ENCODE results near the gene BRI3BP.
"Not testable (repeated sequence)": the region's sequence is repeated elsewhere in the genome, so short reads cannot be mapped to it uniquely, and the experiment has no call there.

BRI3BP gene

DNA sequence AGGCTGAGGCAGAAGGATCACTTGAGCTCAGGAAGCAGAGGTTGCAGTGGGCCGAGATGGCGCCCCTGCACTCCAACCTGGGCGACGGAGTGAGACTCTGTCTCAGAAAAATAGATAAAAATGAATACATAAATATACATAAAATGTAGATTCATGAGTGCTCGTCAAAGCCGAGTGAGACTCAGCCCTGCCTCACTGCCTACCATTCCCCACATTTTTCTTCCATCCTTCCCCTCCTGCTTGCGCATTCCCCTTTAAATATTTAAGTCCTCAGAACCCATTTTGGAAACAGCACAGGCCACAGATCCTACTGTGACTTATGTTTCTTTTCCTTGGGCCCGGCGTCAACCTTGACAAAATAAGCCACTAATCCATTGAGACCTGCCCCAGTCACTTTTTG is 39.8 kb downstream of the BRI3BP start:
- Histone ChIP-seq H3K36me3 (ENCODE audit: control insufficient read depth, insufficient read depth, low read length) (no peaks in the 10 kb centered on the region), H3K27me3 (ENCODE audit: control insufficient read depth, insufficient read depth, low read length, poor library complexity, severe bottlenecking) (no peaks in the 10 kb centered on the region)

DNA sequence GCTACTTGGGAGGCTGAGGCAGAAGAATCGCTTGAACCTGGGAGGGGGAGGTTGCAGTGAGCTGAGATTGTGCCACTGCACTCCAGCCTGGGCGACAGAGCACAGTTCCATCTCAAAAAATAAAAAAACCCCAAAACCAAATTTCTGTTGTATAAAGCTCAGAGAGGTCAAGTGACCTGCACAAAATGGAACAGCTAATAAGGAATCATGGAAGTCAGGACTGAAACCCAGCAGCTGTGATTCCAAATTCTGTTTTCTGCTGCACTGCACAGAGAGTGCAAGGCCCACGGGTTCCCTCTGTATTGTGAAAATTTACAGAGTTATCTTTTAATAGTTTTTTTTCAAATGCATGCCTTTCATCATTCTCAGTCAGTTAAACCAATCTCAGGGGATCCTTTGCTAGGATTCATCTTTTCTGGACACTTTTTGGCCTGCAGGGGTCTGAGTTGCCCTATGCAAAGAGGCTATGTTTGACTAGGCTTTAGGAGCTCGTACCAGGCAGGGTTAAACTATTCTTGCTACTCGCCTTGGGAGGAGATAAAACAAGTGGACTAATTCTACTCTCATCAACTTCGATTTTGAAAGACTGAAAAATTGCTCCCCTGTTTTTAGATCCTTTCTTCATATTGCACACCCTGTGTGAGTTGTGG is 45.7 kb downstream of the BRI3BP start:
- no peaks in the 10 kb centered on the region for H3K27me3 ChIP-seq (ENCODE audit: control insufficient read depth, insufficient read depth, low read length, poor library complexity, severe bottlenecking)
- no peak overlapping the region for H3K4me3 ChIP-seq (ENCODE audit: insufficient read depth, low read depth, low read length)
- H3K36me3 ChIP-seq (ENCODE audit: control insufficient read depth, insufficient read depth, low read length) = no peaks in the 10 kb centered on the region
- H3K9me3 ChIP-seq (ENCODE audit: control insufficient read depth, low read length) = peaks cover 3% of the 10 kb centered on the region
- no peak overlapping the region for H3K27ac ChIP-seq (ENCODE audit: insufficient read depth, low read depth, low read length, poor library complexity, severe bottlenecking)
- WGBS, 2 experiments = 86 to 87% methylated on average over 6 of the region's 6 CpGs
- H3K4me1 ChIP-seq (ENCODE audit: control insufficient read depth, insufficient read depth, low read length) = no peaks in the 10 kb centered on the region

More for the DNA sequence above, 39.8 kb downstream of the BRI3BP start:
- Histone ChIP-seq H3K27ac (ENCODE audit: insufficient read depth, low read depth, low read length, poor library complexity, severe bottlenecking) (no peak overlapping the region), H3K4me1 (ENCODE audit: control insufficient read depth, insufficient read depth, low read length) (no peaks in the 10 kb centered on the region), H3K4me3 (ENCODE audit: insufficient read depth, low read depth, low read length) (no peak overlapping the region), H3K9me3 (ENCODE audit: control insufficient read depth, low read length) (peaks cover 3% of the 10 kb centered on the region)
- 92 to 95% methylated on average over 7 to 9 of the region's 9 CpGs for WGBS, 2 experiments

DNA sequence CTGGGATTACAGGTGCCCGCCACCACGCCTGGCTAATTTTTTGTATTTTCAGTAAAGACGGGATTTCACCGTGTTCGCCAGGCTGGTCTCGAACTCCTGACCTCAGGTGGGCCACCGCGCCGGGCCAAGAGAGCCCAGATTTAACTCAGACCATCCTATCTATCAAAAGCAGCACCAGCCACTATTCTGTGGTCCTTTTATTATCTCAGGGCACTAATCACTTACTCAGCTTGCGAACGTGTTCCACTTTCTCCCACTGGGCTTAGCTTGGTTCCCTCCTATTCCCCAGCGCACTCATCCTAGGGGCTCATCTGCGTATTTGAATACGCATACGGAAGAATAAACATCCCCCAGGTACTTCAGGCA is 55.6 kb downstream of the BRI3BP start:
- WGBS, 2 experiments = 63 to 65% methylated on average over 15 of the region's 15 CpGs

DNA sequence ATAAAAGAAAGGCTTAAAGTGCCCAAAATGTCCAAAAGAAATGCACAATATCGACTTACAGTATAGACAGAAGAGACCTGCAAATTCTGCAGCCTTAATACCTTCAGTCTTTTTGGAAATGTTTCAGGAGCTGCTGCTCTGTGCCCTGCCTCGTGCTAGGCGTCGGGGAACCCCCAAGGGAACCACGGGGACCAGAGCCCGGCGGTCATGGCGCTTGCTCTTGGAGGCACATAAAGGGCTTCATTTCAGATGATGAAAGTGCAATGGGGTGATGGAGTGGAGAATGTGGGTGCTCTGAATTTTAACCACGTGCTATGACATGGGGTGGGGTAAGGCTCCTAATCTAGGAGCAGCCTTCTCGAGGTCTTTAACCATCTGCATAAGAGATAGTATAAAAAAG is 57.0 kb downstream of the BRI3BP start:
- Histone ChIP-seq H3K27me3 (ENCODE audit: control insufficient read depth, insufficient read depth, low read length, poor library complexity, severe bottlenecking) (no peaks in the 10 kb centered on the region), H3K36me3 (ENCODE audit: control insufficient read depth, insufficient read depth, low read length) (no peaks in the 10 kb centered on the region), H3K9me3 (ENCODE audit: control insufficient read depth, low read length) (no peaks in the 10 kb centered on the region), H3K4me3 (ENCODE audit: insufficient read depth, low read depth, low read length) (no peak overlapping the region), H3K4me1 (ENCODE audit: control insufficient read depth, insufficient read depth, low read length) (no peaks in the 10 kb centered on the region), H3K27ac (ENCODE audit: insufficient read depth, low read depth, low read length, poor library complexity, severe bottlenecking) (no peak overlapping the region)
- 95 to 96% methylated on average over 10 of the region's 10 CpGs for WGBS, 2 experiments

More for the DNA sequence above, 55.6 kb downstream of the BRI3BP start:
- peak overlapping the region; percentile 50 for H3K4me3 ChIP-seq (ENCODE audit: insufficient read depth, low read depth, low read length)
- no peaks in the 10 kb centered on the region for H3K4me1 ChIP-seq (ENCODE audit: control insufficient read depth, insufficient read depth, low read length)
- no peaks in the 10 kb centered on the region for H3K9me3 ChIP-seq (ENCODE audit: control insufficient read depth, low read length)
- no peaks in the 10 kb centered on the region for H3K27me3 ChIP-seq (ENCODE audit: control insufficient read depth, insufficient read depth, low read length, poor library complexity, severe bottlenecking)
- no peaks in the 10 kb centered on the region for H3K36me3 ChIP-seq (ENCODE audit: control insufficient read depth, insufficient read depth, low read length)
- no peak overlapping the region for H3K27ac ChIP-seq (ENCODE audit: insufficient read depth, low read depth, low read length, poor library complexity, severe bottlenecking)

DNA sequence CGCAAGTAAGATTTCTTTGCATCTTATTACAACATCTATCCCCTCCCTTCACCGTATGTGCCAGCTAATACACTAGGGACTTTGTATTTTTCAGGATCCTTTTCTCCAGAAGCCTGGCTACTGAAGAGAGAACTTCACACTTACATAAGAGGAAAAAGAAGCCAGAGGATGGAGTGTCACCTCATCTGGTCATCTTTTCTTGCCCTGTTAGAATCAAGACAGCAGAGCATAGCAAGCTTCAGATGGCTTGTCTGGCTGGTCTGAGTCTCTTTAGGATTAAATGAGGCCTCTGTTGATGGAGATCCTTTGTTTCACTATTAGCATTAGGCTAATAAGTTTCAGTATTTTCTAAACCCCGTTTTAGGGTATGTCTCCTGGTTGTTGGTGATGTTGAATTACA is 57.4 kb downstream of the BRI3BP start:
- WGBS, 2 experiments = 88 to 91% methylated on average over 3 of the region's 3 CpGs

DNA sequence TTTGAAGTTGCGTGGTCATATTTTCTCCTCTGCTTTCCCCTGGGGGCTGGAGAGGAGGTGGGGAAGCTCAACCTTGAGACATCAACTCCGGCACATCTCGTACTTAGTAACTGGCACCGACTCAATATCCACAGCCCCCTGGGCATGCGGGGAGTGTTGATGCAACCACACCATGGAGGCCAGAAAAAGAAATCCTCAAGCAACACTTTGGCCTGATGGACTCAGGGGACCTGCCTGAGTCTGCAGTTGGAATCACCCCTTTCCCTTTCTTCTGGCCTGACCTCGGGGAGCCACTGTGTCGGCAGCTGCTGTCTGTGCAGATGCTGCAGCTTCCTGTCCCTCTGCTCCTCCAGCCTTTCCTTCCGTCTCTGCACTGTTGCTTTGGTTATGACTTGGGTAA is 60.4 kb downstream of the BRI3BP start:
- 89 to 92% methylated on average over 8 of the region's 8 CpGs for WGBS, 2 experiments
- Histone ChIP-seq H3K9me3 (ENCODE audit: control insufficient read depth, low read length) (no peaks in the 10 kb centered on the region), H3K36me3 (ENCODE audit: control insufficient read depth, insufficient read depth, low read length) (no peaks in the 10 kb centered on the region)

More for the DNA sequence above, 57.4 kb downstream of the BRI3BP start:
- no peaks in the 10 kb centered on the region for H3K36me3 ChIP-seq (ENCODE audit: control insufficient read depth, insufficient read depth, low read length)
- no peaks in the 10 kb centered on the region for H3K4me1 ChIP-seq (ENCODE audit: control insufficient read depth, insufficient read depth, low read length)
- no peaks in the 10 kb centered on the region for H3K27me3 ChIP-seq (ENCODE audit: control insufficient read depth, insufficient read depth, low read length, poor library complexity, severe bottlenecking)
- H3K4me3 ChIP-seq (ENCODE audit: insufficient read depth, low read depth, low read length) = no peak overlapping the region
- H3K27ac ChIP-seq (ENCODE audit: insufficient read depth, low read depth, low read length, poor library complexity, severe bottlenecking) = no peak overlapping the region
- no peaks in the 10 kb centered on the region for H3K9me3 ChIP-seq (ENCODE audit: control insufficient read depth, low read length)

DNA sequence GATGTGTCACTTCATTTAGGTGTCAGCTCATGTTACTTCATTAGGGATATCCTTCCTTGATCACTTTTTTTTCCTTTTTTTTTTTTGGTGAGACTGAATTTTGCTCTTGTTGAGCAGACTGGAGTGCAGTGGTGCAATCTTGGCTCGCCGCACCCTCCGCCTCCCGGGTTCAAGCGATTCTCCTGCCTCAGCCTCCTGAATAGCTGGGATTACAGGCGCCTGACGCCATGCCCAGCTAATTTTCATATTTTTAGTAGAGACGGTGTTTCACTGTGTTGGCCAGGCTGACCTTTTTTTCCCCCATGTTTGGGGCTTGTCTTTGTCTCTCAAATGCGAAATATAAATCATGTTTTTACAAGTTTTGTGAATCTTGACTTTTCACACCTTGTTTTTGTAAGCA is 62.1 kb downstream of the BRI3BP start:
- Histone ChIP-seq H3K9me3 (ENCODE audit: control insufficient read depth, low read length) (no peaks in the 10 kb centered on the region), H3K4me3 (ENCODE audit: insufficient read depth, low read depth, low read length) (no peak overlapping the region), H3K27me3 (ENCODE audit: control insufficient read depth, insufficient read depth, low read length, poor library complexity, severe bottlenecking) (no peaks in the 10 kb centered on the region), H3K4me1 (ENCODE audit: control insufficient read depth, insufficient read depth, low read length) (no peaks in the 10 kb centered on the region), H3K27ac (ENCODE audit: insufficient read depth, low read depth, low read length, poor library complexity, severe bottlenecking) (no peak overlapping the region), H3K36me3 (ENCODE audit: control insufficient read depth, insufficient read depth, low read length) (no peaks in the 10 kb centered on the region)
- WGBS, 2 experiments = 84 to 91% methylated on average over 8 to 9 of the region's 9 CpGs

More for the DNA sequence above, 60.4 kb downstream of the BRI3BP start:
- no peak overlapping the region for H3K4me3 ChIP-seq (ENCODE audit: insufficient read depth, low read depth, low read length)
- no peaks in the 10 kb centered on the region for H3K27me3 ChIP-seq (ENCODE audit: control insufficient read depth, insufficient read depth, low read length, poor library complexity, severe bottlenecking)
- no peak overlapping the region for H3K27ac ChIP-seq (ENCODE audit: insufficient read depth, low read depth, low read length, poor library complexity, severe bottlenecking)
- no peaks in the 10 kb centered on the region for H3K4me1 ChIP-seq (ENCODE audit: control insufficient read depth, insufficient read depth, low read length)

DNA sequence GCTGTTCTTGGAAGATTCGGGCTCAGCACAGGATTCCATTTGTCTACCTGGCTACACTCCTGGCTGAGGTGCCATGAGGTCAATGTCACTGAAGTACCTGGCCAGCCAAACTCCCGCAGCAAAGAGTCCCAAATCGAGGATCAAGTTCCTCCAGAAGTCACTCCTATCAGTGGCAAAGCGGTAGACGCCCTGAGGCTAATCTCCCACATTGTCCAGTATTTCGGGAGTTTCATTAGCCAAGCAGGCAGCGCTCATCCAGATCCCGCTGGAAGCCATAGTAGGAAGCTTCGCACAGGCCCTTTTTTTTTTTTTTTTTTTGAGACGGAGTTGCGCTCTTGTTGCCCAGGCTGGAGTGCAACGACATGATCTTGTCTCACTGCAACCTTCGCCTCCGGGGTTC is 62.9 kb downstream of the BRI3BP start:
- Histone ChIP-seq H3K4me3 (ENCODE audit: insufficient read depth, low read depth, low read length) (no peak overlapping the region), H3K27me3 (ENCODE audit: control insufficient read depth, insufficient read depth, low read length, poor library complexity, severe bottlenecking) (no peaks in the 10 kb centered on the region), H3K9me3 (ENCODE audit: control insufficient read depth, low read length) (no peaks in the 10 kb centered on the region), H3K27ac (ENCODE audit: insufficient read depth, low read depth, low read length, poor library complexity, severe bottlenecking) (no peak overlapping the region), H3K4me1 (ENCODE audit: control insufficient read depth, insufficient read depth, low read length) (no peaks in the 10 kb centered on the region), H3K36me3 (ENCODE audit: control insufficient read depth, insufficient read depth, low read length) (no peaks in the 10 kb centered on the region)
- WGBS, 2 experiments = 92 to 96% methylated on average over 14 of the region's 14 CpGs

DNA sequence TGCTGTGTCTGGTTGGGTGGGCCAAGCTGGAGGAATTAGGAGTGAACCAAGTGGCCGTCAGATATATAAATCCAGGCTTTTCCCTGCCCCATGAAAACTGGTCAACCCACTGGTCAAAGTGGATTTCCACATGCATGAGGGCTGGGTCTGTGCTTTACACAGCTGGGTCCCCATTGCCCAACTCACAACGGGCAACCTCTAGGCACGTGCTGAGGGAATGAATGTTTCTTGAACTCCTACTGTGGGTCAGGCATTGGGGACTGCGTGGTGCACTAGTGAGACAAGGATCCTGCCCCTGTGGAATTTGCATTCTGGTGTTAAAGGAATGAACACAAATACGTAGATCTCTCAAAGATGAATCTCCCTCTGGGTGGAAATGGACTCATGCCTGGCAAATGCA is 64.3 kb downstream of the BRI3BP start:
- Histone ChIP-seq H3K36me3 (ENCODE audit: control insufficient read depth, insufficient read depth, low read length) (no peaks in the 10 kb centered on the region), H3K27ac (ENCODE audit: insufficient read depth, low read depth, low read length, poor library complexity, severe bottlenecking) (no peak overlapping the region), H3K9me3 (ENCODE audit: control insufficient read depth, low read length) (no peaks in the 10 kb centered on the region), H3K27me3 (ENCODE audit: control insufficient read depth, insufficient read depth, low read length, poor library complexity, severe bottlenecking) (no peaks in the 10 kb centered on the region), H3K4me3 (ENCODE audit: insufficient read depth, low read depth, low read length) (no peak overlapping the region), H3K4me1 (ENCODE audit: control insufficient read depth, insufficient read depth, low read length) (no peaks in the 10 kb centered on the region)
- WGBS, 2 experiments = 89 to 94% methylated on average over 5 of the region's 5 CpGs

DNA sequence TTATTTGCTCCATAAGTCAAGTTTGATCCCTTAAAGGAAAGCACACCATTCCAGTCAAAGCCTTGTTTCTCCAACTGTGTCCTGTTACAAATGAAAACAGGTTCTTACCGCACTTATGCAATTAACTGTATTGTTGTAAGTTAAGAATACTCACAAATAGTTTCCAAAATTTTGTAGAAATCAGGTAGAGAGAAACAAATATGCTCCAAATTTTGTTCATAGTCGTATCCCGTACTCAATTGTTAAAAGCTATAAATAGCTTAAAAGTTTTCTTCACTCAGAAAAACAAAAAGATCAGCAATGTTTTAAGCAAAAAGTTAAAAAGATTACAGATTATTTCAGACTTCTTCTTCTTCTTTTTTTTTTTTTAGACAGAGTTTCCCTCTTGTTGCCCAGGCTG is 67.8 kb downstream of the BRI3BP start:
- Histone ChIP-seq H3K27me3 (ENCODE audit: control insufficient read depth, insufficient read depth, low read length, poor library complexity, severe bottlenecking) (peaks cover 9% of the 10 kb centered on the region), H3K36me3 (ENCODE audit: control insufficient read depth, insufficient read depth, low read length) (no peaks in the 10 kb centered on the region), H3K4me1 (ENCODE audit: control insufficient read depth, insufficient read depth, low read length) (peaks cover 4% of the 10 kb centered on the region), H3K4me3 (ENCODE audit: insufficient read depth, low read depth, low read length) (no peak overlapping the region), H3K9me3 (ENCODE audit: control insufficient read depth, low read length) (no peaks in the 10 kb centered on the region), H3K27ac (ENCODE audit: insufficient read depth, low read depth, low read length, poor library complexity, severe bottlenecking) (no peak overlapping the region)
- WGBS, 2 experiments = 98 to 100% methylated on average over 2 to 3 of the region's 3 CpGs

DNA sequence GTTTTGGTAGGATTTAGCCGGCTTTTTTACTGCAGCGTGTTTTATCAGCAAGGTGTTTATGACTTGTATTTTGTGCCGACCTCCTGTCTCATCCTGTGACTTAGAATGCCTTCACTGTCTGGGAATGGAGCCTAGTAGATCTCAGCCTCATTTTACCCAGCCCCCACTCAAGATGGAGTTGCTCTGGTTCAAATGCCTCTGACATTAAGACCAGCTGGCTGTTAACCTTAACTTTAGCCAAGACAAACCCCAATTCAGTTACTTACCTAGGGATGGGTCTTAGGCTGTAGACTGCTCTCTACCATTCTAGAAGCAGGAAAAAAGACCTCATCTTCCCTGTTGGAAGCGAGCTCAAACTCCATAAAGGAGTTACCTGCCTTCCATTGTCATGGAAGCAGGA is 70.1 kb downstream of the BRI3BP start:
- H3K27me3 ChIP-seq (ENCODE audit: control insufficient read depth, insufficient read depth, low read length, poor library complexity, severe bottlenecking); H3K9me3 ChIP-seq (ENCODE audit: control insufficient read depth, low read length); H3K4me1 ChIP-seq (ENCODE audit: control insufficient read depth, insufficient read depth, low read length); H3K36me3 ChIP-seq (ENCODE audit: control insufficient read depth, insufficient read depth, low read length); H3K4me3 ChIP-seq (ENCODE audit: insufficient read depth, low read depth, low read length); H3K27ac ChIP-seq (ENCODE audit: insufficient read depth, low read depth, low read length, poor library complexity, severe bottlenecking): not testable (repeated sequence)
- 95 to 98% methylated on average over 4 of the region's 4 CpGs for WGBS, 2 experiments

Measured in ectodermal cell (in vitro differentiated cells).